COLO668 (cell line): ENCODE measurements around the gene SNAP91.
"Not testable (repeated sequence)": the region's sequence is repeated elsewhere in the genome, so short reads cannot be mapped to it uniquely, and the experiment has no call there.

ENCODE experiments used
- DNase-seq: peaks from one replicate; lab custom pipeline; 2025; ENCODE audit not compliant: unreplicated experiment; lab: John Stamatoyannopoulos, UW

Gene SNAP91

DNA sequence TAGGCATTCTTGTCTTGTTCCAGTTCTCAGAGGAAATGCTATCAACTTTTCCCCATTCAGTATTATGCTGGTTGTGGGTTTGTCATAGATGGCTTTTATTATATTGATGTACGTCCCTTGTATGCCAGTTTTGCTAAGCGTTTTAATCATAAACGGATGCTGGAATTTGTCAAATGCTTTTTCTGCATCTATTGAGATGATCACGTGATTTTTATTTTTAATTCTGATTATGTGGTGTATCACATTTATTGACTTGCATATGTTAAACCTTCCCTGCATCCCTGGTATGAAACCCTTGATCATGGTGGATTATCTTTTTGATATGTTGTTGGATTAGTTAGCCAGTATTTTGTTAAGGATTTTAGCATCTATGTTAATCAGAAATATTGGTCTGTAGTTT is 79.0 kb downstream of the SNAP91 start:
- DNase-seq = not testable (repeated sequence)

DNA sequence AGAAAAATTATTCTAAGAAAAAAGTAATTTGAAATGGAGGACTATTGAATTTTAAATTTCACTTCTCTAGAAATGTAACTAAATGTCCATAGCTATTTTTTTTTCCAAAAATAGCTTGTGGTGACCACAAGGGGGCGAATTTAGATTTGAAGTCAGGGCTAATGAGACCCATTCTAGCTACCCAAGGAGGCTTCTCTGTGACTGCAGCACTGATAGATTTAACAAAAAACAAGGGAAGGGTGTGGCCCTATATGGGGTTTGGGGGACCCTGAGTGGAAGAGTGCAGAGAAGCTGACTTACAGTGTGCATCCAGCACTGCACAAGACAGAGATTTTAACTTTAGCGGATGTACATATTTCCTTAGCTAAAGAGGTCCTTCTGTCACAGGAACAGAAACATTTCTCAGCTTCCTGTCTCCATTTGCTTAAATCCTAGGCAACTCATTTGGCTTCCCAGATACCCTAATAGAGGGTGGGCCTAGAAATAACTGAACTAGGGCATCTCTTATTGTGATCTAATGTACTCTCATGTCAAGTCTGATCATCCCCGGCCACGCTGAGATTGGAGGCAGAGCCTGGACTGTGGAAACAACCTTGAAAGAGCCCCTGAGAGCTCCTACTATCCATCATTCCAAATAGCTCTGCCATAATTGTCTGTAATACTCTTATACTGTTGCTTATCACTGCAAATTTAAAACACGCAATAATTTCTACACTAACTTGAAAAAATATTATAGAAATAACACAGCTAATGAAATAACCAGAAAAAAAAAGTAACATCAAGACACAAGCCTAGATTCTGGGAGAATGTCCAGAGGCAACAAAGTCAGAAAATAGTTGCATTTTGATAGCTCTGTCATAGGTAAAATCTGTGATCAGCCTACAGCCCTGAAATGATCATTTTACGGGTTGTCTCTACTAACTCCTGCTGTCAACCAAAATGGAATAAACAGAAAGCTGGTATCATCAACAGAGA is 93.6 kb downstream of the SNAP91 start:
- no peak for DNase-seq

DNA sequence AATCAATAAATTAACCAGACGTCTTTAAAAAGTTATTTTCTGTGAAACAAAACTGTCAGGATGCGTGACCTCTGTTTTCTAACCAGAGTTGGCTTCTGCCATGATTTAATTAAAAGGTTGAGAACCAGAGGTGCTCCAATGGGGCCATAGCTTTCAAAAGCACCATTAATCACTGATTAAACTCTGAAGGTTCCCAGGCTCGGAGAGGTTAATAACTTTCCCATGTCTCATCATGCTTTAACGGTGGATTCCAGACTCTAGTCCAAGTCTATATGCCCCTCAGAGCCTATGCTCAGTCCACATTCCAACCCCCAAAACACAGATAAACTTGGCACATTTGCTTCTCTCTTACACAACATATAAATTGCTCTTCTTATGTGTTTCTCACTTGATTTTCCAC is 95.5 kb downstream of the SNAP91 start:
- no peak for DNase-seq

DNA sequence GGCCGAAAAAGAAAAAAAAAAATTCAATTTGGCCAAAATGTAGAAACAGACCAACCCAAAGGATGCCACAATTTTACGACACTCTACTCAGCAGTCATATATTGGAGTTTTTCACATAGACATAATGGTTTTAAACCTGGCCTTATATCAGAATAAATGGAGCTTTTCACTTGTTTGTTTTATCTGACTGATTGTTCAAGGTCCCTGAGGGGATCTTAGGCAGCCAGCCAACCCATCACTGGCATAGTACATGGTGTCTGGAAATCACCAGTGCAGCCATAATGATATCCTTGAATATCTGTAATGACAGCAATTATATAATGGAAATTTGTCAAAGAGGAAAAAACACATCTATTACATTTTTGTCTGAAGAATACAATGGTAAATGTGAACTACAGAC is 99.7 kb downstream of the SNAP91 start:
- DNase-seq = no peak

DNA sequence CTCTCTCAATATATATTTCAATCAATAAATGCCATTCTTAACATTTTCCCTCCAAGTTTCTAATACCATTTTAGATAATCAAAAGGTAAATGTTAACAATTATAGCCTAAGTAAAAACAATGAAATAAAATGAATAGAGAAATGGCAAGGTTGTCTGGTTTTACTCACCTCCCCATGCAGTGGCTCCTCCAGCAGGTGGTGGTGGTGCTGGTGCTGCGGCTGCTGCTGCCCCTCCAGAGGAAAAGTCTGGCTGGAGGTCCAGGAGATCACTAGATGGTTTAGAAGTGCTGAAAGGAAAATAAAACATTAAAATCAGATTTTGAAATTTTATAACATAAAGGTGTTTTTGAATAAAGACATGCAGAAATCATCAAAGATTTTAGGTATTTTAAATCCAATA is 103.4 kb downstream of the SNAP91 start:
- DNase-seq = no peak

DNA sequence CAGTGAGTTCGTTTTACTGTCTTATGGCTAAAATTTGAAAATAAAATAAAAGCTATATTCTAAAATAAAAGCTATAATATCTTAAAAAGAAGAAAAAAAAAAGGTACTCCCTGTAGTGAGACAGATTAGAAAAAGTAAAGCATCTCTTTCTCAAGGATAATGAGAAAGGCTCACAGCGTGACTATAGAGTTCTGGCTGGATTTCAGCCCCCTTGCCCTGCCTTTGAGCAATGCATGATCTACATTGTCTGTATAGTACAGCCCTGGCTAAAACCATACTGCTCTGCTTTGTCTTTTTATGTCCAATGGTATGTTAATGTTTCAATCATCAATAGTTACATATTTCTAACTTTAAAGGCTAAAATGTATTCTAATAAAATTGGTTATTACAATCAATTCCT is 105.3 kb downstream of the SNAP91 start:
- no peak for DNase-seq

DNA sequence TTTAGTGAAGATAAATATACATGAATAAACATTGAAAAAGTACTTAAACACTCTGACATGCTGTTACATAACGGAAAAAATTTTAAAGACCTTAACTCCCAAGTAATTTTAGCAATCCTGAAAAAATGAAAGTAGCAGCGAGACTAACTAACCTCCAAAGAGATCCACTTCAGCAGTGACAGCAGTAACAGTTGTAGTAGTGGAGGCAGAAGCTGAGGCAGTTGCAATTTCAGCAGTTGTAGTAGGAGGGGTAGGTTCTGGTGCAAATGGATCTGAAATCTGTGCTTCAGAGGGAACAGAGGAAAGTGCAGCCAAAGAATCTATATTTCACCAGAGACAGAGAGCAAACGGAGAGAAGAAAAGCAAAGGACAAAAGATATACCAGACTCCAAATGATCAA is 107.8 kb downstream of the SNAP91 start:
- no peak for DNase-seq

DNA sequence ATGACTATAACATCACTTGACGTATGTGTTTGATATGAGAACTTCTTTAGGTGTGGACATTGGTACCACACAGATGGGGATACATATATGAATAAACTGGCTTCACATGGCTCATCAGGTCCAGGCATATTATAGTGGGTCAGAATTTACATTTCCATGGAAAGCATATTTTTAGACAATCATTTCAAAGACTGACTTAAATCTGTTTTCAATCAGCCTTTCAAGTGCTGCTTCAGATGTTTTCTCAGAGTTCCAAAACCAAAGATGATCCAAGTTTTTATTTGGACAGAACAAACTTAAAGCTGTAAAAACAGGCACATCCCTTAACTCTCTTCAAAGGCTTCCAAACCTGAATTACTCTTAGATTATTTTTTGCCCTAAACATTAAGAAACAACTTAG is 108.4 kb downstream of the SNAP91 start:
- DNase-seq = no peak

DNA sequence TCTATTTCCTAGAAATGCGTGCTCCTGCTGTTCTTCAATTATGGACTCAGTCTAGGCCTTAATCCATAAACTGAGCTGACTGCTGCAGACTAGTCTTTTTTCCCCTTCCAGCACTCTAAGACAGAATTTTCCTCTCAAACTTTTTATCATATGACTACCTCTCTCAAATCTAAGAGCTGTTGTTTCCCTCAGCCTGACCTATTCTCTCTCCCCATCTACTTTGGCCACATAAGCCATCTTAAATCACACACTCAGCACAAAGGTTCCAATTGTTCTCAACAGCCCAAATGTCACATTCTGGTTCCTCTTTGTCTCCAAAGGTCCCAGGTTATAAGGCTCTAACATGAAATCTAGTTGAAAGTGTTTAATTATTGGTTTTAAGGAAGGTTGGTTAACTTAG is 111.4 kb downstream of the SNAP91 start:
- no peak for DNase-seq

DNA sequence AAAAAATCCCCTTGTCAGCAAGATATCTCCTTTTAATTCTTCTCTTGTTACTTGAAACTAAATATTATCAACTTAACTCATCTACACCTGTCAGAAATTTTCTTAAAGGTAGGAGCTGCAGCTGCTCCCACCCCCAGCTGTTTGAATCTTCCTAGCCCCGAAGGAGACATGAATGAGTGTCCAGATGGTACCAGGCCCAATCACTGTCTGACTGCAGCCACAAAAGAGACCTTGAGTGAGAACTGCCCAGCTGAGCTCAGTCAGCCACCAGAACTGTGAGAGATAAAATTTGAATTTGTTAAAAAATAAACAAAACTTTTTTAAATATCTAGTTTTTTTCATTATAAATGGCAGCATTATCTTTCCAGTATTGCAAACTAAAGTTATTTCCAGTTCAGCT is 111.8 kb downstream of the SNAP91 start:
- DNase-seq = no peak

DNA sequence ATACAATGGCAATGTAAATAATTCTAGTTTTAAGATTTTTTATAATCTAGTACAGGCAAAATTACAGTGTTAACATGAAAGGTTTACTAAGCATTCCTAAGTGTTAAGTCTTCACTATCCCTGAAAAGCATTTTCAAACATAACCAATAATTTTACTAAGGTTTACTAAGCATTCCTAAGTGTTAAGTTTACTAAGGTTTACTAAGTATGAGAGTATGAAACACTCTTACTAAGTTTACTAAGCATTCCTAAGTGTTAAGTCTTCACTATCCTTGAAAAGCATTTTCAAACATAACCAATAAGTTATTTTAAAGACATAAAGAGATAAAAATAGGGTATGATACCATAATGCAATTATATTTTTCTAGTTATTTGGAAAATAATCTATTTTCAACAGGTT is 114.0 kb downstream of the SNAP91 start:
- no peak for DNase-seq

DNA sequence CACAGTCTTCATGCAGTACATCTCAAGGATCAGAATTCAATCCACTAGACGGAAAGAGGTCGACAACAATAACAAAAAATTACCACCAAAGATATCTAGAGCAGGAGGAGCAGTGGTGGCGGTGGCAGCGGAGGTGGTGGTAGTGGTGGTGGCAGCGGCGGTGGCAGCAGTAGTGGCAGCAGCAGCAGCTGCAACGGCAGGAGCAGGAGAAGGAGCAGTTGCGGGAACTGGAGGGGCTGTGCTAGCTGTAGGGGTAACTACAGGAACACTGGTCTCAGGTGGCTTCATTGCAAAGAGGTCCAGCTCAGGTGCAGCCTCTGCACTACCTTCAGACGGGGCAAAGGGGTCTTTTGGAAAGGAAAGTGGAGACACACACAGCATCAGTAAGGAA is 115.5 kb downstream of the SNAP91 start:
- no peak for DNase-seq

DNA sequence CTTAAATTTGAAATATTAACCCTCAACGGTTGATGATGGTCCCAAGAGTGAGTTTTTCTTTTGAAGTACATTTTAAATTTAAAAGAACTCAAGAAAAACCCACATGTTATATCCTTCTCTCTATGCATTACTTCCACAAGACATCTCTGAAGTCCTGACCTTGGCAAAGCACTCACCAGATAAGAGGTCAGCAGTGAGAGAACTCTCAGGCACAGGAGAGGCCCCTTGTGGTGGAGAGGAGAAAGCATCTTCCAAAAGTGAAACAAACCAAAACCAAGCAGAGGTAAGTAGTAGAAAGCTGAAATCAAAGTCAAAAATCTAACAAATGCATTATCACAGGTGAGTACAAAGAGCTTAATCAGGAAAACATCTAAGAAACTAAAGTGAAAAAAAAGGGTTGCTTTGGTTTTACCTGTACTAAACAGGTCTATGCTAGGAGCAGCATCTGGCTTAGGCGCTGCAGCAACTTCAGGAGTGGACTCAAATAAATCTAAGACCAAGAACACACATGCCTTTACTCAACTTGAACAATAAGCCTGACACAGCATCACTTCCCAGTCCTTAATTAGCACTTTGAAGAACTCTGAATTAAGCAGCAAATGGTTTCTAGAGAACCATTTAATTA is 116.0 kb downstream of the SNAP91 start:
- no peak for DNase-seq

DNA sequence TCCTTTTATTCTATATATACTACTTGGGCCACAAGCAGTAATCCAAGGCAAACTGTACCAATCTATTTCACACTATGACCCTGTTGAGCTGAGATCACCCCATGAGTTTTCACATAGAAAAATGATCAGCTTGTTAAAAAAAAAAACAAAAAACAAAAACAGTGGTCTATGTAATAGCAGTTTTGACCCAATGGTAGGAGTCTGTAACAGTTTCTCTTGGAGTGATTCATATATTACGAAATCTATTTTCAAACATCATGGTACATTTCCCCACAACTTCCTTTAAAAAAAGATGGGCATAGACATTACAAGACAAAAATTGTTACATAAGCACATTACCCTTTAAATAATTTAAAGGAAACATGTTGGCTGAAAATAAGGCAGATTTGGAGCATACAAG is 118.5 kb downstream of the SNAP91 start:
- DNase-seq = no peak

DNA sequence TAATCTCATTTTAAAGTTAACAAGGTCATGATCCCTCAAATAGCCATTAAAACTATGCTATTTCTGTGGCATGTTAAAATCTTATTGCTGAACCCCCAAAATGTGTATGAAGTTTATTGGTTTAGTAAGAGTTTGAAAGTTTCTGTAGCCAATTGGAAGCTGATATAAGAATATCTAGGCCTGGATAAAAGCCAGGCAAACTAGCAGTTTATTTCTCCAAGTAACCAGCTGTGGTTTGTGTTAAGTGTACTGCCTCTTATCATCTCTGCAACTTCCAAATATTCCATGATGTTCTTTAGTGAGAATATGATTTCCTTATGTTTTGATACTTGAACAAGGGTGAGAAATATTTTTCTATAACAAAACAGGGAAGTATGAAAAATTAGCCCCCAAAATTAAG is 119.8 kb downstream of the SNAP91 start:
- DNase-seq = no peak

DNA sequence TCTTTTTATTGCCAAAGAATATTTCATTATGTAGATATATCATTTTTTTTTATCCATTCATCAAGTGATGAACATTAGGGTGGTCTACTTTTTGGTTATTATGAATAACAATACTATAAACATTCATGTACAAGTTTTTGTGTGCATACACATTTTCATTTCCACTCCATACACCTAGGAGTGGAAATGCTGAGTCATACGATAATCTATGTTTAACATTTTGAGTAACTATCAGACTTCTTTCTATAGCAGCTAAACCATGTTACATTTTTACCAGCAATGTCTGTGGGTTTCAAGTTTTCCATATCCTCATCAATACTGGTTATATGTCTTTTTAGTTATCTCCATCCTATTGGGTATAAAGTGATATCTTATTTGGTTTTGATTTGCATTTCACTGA is 130.8 kb downstream of the SNAP91 start:
- no peak for DNase-seq

DNA sequence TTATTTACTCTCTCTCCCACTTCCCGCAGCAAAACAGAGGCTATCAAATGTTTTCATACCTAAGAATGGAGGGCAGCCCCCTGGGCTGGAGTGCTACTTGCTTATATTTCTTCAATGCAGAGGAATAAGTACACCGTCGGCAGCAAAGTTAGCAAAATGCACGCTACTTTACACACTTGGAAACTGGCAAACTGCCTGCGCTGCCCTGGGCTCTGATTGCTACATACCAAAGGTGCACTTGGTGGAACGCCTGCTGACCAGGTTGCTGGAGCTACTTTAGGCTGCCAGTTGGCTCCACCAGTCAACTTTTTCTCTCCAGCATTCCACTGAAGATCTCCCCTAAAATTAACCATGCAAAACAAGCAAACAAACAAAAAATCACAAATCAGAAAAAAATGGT is 134.1 kb downstream of the SNAP91 start:
- no peak for DNase-seq

DNA sequence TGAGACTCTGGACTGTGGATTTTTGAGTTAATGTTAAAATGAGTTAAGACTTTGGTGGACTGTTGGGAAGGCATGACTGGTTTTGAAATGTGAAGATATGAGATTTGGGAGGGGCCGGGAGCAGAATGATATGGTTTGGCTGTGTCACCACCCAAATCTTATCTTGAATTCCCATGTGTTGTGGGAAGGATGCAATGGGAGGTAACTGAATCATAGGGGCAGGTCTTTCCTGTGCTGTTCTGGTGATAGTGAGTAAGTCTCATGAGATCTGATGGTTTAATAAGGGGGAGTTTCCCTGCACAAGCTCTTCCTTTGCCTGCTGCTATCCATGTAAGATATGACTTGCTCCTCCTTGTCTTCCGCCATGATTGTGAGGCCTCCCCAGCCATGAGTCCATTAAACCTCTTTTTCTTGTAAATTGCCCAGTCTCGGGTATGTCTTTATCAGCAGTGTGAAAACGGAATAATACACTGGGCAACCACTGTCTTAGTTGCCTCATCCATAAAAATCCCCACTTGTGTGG is 137.2 kb downstream of the SNAP91 start:
- not testable (repeated sequence) for DNase-seq

DNA sequence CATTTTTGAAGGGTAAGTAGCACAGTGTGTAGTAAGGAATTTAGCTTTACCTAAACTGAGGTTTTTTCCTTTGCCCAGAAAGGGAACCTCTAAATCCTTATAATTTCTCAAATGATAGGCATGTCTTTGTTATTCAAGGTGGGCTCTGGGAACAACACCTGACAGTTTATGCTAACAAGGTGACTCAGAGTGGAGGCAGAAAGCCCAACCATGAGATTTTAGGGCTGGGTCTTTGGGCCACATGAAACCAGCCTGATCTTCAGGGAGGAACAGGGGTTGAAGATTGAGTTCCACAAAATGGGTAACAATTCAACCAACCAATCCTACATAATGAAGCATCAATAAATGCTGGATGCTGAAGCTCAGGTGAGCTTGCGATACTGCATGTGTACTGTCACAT is 149.9 kb downstream of the SNAP91 start:
- no peak for DNase-seq

DNA sequence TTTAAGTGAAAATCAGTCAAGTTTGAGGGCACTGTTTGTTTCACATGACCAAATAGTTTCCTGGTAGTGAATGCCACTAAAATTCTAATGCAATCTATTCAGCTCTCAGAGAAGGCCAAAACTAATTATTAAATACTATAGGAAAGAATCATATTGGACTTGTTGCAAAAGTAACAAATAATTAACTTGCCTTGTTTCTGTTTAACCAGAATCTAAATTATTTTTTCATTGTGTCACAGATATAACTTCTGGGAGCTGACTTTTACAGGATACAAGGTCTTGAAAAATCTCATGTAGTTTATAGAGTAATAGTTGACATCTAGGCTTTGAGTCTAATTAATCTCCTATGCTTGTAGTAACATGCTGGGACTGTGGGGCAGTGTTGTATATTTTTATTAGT is 152.0 kb downstream of the SNAP91 start:
- no peak for DNase-seq

DNA sequence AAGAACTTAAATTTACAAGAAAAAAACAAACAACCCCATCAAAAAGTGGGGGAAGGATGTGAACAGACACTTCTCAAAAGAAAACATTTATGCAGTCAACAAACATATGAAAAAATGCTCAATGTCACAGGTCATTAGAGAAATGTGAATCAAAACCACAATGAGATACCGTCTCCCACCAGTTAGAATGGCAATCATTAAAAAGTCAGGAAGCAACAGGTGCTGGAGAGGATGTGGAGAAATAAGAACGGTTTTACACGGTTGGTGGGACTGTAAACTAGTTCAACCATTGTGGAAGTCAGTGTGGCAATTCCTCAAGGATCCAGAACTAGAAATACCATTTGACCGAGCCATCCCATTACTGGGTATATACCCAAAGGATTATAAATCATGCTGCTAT is 157.2 kb downstream of the SNAP91 start:
- DNase-seq = not testable (repeated sequence)

DNA sequence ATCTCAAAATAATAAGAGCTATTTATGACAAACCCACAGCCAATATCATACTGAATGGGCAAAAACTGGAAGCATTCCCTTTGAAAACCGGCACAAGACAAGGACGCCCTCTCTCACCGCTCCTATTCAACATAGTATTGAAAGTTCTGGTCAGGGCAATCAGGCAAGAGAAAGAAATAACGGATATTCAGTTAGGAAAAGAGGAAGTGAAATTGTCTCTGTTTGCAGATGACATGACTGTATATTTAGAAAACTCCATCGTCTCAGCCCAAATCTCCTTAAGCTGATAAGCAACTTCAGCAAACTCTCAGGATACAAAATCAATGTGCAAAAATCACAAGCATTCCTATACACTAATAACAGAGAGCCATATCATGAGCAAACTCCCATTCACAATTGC is 158.4 kb downstream of the SNAP91 start:
- DNase-seq = not testable (repeated sequence)
